ENCODE measurements around the gene SMG9.

GRCh38 chr19:43755256-43755801 is 567 bp upstream of the SMG9 start:
- TF ChIP-seq POLR2AphosphoS5 (IDR thresholded peaks at IDR 0.05): no peak
- no peak for TF ChIP-seq CTCF (IDR thresholded peaks at IDR 0.05)
- no peak for TF ChIP-seq POLR2A (IDR thresholded peaks at IDR 0.05)
- TF ChIP-seq EP300 (IDR thresholded peaks at IDR 0.05): no peak
